Suprapubic skin (tissue), 4 donors: ENCODE measurements around the gene STK24.

Experiments
- CTCF ChIP-seq, 2 donors: fragments of 200-600 bp in 1 of 2; fragments of 450-650 bp in 1 of 2; sonication (generic) in 1 of 2; IDR thresholded peaks; one replicate each; pipeline ENCODE4 v1.5.1; 2016 to 2019; ENCODE audit warnings: antibody characterized with exemption in 2 of 2, mild to moderate bottlenecking in 1 of 2, moderate library complexity in 1 of 2
- EP300 ChIP-seq: sonication (generic); formaldehyde crosslinking; IDR thresholded peaks from one replicate; pipeline ENCODE4 v1.6.1; 2017; ENCODE audit warnings: antibody characterized with exemption
- POLR2AphosphoS5 ChIP-seq, 3 donors: sonication (generic); formaldehyde crosslinking; IDR thresholded peaks; one replicate each; pipeline ENCODE4 v1.6.1; 2017; ENCODE audit warnings: antibody characterized with exemption in 3 of 3

GRCh38 chr13:98539666-98540065, 37.2 kb downstream of the STK24 start:
- TF ChIP-seq CTCF (IDR thresholded peaks at IDR 0.05) (no peak), POLR2AphosphoS5 (IDR thresholded peaks at IDR 0.05) (no peak), EP300 (no peak)
